ENCODE data around the gene PYGB. TPM values are rescaled to one million over a fixed set of nuclear protein-coding genes. Genes with fewer than 3 reads are reported as not detected.
"Not testable (repeated sequence)": the region's sequence is repeated elsewhere in the genome, so short reads cannot be mapped to it uniquely, and the experiment has no call there.

PYGB gene
- total RNA-seq, 1 donor: 194 TPM

DNA sequence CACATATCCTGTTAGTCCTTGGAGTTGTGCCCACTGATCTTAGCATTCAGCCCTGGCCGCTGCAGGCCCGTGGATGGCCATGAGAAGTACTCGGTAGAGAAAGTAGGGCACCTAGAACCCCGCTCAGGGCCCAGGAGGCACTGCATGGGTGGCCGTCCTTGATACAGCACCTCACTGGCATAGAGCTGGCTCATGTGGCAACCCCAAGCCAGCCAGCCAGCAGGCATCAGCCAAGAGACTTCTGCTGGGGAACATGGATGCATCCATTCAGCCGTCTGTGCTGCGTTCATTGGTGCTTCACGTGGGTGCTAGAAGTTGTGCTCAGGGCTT is 10.6 kb downstream of the PYGB start:
- no peak for DNase-seq (ENCODE audit: insufficient read length, low spot score, missing footprints)
- no peak for TF ChIP-seq CTCF (IDR thresholded peaks at IDR 0.05; ENCODE audit: extremely low read depth, low read depth, low read length)
- peaks cover 31% of the 10 kb centered on the region for H3K36me3 ChIP-seq (ENCODE audit: insufficient read depth, low read length)
- H3K27me3 ChIP-seq (ENCODE audit: insufficient read depth, low read length): no peaks in the 10 kb centered on the region
- no peak overlapping the region for H3K27ac ChIP-seq (ENCODE audit: low read depth, low read length)
- H2AFZ ChIP-seq (ENCODE audit: low read length): no peak overlapping the region
- peaks cover 48% of the 10 kb centered on the region for H4K20me1 ChIP-seq (ENCODE audit: insufficient read depth, low read length)
- H3K9me3 ChIP-seq (ENCODE audit: low read depth, low read length): no peaks in the 10 kb centered on the region
- H3K4me3 ChIP-seq (ENCODE audit: insufficient read depth, low read length): no peak overlapping the region
- H3K4me1 ChIP-seq (ENCODE audit: insufficient read depth, low read length): peaks cover 21% of the 10 kb centered on the region
- no peak overlapping the region for H3K4me2 ChIP-seq (ENCODE audit: insufficient read depth, low read length)
- H3K79me2 ChIP-seq (ENCODE audit: insufficient read depth, low read length): peaks cover 72% of the 10 kb centered on the region

DNA sequence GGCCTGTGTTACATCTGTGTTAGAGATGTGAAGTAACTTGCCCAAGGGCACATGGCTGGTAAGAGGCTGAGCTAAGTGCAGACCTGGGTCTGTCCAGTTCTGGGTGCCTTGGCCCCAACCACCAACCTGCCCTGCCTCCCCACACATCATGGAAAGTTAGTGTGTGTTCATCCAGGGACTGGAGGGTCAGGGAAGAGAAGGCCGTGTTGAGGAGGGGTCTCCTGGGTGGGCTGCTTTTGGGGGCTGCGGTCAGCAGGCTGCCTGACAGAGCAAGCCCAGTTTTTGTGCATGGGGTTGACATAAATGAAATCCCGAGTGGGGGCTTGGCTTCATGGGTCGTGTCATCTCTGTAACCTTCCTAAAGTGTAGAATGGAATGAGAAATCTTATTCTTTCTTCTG is 10.9 kb downstream of the PYGB start:
- Histone ChIP-seq H4K20me1 (ENCODE audit: insufficient read depth, low read length) (peaks cover 48% of the 10 kb centered on the region), H3K27me3 (ENCODE audit: insufficient read depth, low read length) (no peaks in the 10 kb centered on the region), H3K4me3 (ENCODE audit: insufficient read depth, low read length) (no peak overlapping the region), H3K36me3 (ENCODE audit: insufficient read depth, low read length) (peaks cover 31% of the 10 kb centered on the region), H2AFZ (ENCODE audit: low read length) (no peak overlapping the region), H3K27ac (ENCODE audit: low read depth, low read length) (no peak overlapping the region), H3K9me3 (ENCODE audit: low read depth, low read length) (no peaks in the 10 kb centered on the region), H3K79me2 (ENCODE audit: insufficient read depth, low read length) (peaks cover 68% of the 10 kb centered on the region), H3K4me1 (ENCODE audit: insufficient read depth, low read length) (peaks cover 18% of the 10 kb centered on the region), H3K4me2 (ENCODE audit: insufficient read depth, low read length) (no peak overlapping the region)
- no peak for TF ChIP-seq CTCF (IDR thresholded peaks at IDR 0.05; ENCODE audit: extremely low read depth, low read depth, low read length)
- DNase-seq (ENCODE audit: insufficient read length, low spot score, missing footprints): peak; percentile 41

DNA sequence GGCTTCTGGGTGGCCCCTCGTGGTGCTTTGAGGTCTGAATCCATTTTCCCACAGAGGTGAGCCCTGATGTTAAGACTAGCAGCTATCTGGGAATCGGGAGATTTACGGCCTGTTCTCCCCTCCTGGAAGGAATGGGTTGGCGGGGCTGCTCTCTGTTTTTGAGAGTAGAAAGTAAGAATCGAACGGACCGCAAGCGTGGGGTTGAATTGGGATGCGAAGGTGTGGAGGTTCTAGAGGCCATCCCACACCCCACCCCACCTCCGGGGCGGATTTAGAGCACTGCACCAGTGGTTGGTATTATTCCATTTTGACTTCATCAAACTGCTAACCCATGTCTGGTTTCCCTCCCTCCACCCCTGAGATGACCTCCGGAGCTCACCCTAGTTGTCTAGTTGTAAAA is 11.5 kb downstream of the PYGB start:
- H3K27me3 ChIP-seq (ENCODE audit: insufficient read depth, low read length): no peaks in the 10 kb centered on the region
- H3K9me3 ChIP-seq (ENCODE audit: low read depth, low read length): no peaks in the 10 kb centered on the region
- peaks cover 47% of the 10 kb centered on the region for H4K20me1 ChIP-seq (ENCODE audit: insufficient read depth, low read length)
- no peak for DNase-seq (ENCODE audit: insufficient read length, low spot score, missing footprints)
- H3K4me2 ChIP-seq (ENCODE audit: insufficient read depth, low read length): no peak overlapping the region
- peaks cover 31% of the 10 kb centered on the region for H3K36me3 ChIP-seq (ENCODE audit: insufficient read depth, low read length)
- no peak overlapping the region for H3K4me3 ChIP-seq (ENCODE audit: insufficient read depth, low read length)
- peaks cover 65% of the 10 kb centered on the region for H3K79me2 ChIP-seq (ENCODE audit: insufficient read depth, low read length)
- no peak overlapping the region for H2AFZ ChIP-seq (ENCODE audit: low read length)
- H3K27ac ChIP-seq (ENCODE audit: low read depth, low read length): no peak overlapping the region
- peaks cover 18% of the 10 kb centered on the region for H3K4me1 ChIP-seq (ENCODE audit: insufficient read depth, low read length)
- no peak for TF ChIP-seq CTCF (IDR thresholded peaks at IDR 0.05; ENCODE audit: extremely low read depth, low read depth, low read length)

DNA sequence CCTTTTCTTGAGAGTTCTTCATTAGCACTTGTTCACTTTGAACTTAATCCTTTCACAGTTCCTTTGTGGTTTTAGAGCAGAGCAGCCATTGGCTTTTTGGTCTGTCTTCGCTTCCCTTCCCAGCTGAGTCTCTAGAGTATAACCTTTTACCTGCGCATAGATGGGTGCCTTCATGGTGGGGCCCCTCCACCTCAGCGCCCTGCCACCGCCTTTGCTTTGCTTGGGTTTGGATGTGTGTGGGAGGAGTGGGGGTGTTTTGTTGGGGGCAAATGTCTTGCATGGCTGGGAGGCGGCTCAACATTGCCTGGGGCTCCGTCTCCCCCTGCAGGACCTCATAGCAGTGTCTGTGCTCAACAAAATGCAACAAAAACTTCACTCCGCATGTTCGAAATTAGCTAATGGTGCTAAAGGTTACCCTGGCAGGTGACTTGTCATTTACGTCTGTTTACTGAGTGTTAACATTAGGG is 11.9 kb downstream of the PYGB start:
- Histone ChIP-seq H3K27me3 (ENCODE audit: insufficient read depth, low read length) (no peaks in the 10 kb centered on the region), H3K36me3 (ENCODE audit: insufficient read depth, low read length) (peaks cover 28% of the 10 kb centered on the region), H3K79me2 (ENCODE audit: insufficient read depth, low read length) (peaks cover 61% of the 10 kb centered on the region), H3K9me3 (ENCODE audit: low read depth, low read length) (no peaks in the 10 kb centered on the region), H3K4me1 (ENCODE audit: insufficient read depth, low read length) (peaks cover 15% of the 10 kb centered on the region), H3K27ac (ENCODE audit: low read depth, low read length) (no peak overlapping the region), H4K20me1 (ENCODE audit: insufficient read depth, low read length) (peaks cover 42% of the 10 kb centered on the region), H3K4me2 (ENCODE audit: insufficient read depth, low read length) (no peak overlapping the region), H2AFZ (ENCODE audit: low read length) (no peak overlapping the region), H3K4me3 (ENCODE audit: insufficient read depth, low read length) (no peak overlapping the region)
- peak; percentile 68 for DNase-seq (ENCODE audit: insufficient read length, low spot score, missing footprints)
- TF ChIP-seq CTCF (IDR thresholded peaks at IDR 0.05; ENCODE audit: extremely low read depth, low read depth, low read length): no peak

DNA sequence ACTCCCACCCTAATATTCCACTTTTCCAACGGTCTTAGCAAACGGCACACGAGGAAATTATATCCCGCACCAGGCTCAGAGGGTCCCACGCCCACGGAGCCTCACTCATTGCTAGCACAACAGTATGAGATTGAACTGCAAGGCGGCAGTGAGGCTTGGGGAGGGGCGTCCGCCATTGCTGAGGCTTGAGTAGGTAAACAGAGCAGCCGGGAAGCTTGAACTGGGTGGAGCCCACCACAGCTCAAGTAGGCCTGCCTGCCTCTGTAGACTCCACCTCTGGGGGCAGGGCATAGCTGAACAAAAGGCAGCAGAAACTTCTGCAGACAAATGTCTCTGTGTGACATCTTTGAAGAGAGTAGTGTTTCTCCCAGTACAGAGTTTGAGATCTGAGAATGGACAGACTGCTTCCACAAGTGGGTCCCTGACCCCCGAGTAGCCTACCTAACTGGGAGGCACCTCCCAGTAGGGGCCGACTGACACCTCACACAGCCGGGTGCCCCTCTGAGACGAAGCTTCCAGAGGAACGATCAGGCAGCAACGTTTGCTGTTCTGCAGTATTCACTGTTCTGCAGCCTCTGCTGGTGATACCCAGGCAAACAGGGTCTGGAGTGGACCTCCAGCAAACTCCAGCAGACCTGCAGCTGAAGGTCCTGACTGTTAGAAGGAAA is 13.0 kb downstream of the PYGB start:
- peaks cover 35% of the 10 kb centered on the region for H4K20me1 ChIP-seq (ENCODE audit: insufficient read depth, low read length)
- not testable (repeated sequence) for H3K4me3 ChIP-seq (ENCODE audit: insufficient read depth, low read length); H3K4me1 ChIP-seq (ENCODE audit: insufficient read depth, low read length); H3K27me3 ChIP-seq (ENCODE audit: insufficient read depth, low read length); H3K9me3 ChIP-seq (ENCODE audit: low read depth, low read length); H3K27ac ChIP-seq (ENCODE audit: low read depth, low read length); H2AFZ ChIP-seq (ENCODE audit: low read length); H3K4me2 ChIP-seq (ENCODE audit: insufficient read depth, low read length); DNase-seq (ENCODE audit: insufficient read length, low spot score, missing footprints)
- H3K36me3 ChIP-seq (ENCODE audit: insufficient read depth, low read length): peaks cover 24% of the 10 kb centered on the region
- peaks cover 53% of the 10 kb centered on the region for H3K79me2 ChIP-seq (ENCODE audit: insufficient read depth, low read length)
